Globus pallidus (tissue), 1 donor: ENCODE data around the gene AHRR.

ENCODE experiments used
- DNase-seq: peaks from one replicate; pipeline ENCODE4 v3.0.0-alpha.2; 2015; ENCODE audit warnings: low spot score

The AHRR gene

GRCh38 chr5:347712-348284 lies 26.3 kb downstream of the AHRR start:
- DNase-seq = no peak

GRCh38 chr5:348726-349125 lies 27.2 kb downstream of the AHRR start:
- no peak for DNase-seq

GRCh38 chr5:350355-350754 lies 28.8 kb downstream of the AHRR start:
- DNase-seq = no peak

- no peak for DNase-seq
These were observed 29.8 kb downstream of the AHRR start for GRCh38 chr5:351084-351920.

- DNase-seq = no peak
These were observed 30.4 kb downstream of the AHRR start for GRCh38 chr5:351921-352245.

GRCh38 chr5:352639-353611 lies 31.4 kb downstream of the AHRR start:
- no peak for DNase-seq

- DNase-seq = no peak
These were observed 32.4 kb downstream of the AHRR start for GRCh38 chr5:353612-354580.

GRCh38 chr5:354581-355378 lies 33.3 kb downstream of the AHRR start:
- no peak for DNase-seq

GRCh38 chr5:355379-355935 lies 33.9 kb downstream of the AHRR start:
- DNase-seq = no peak

GRCh38 chr5:355958-356357 lies 34.4 kb downstream of the AHRR start:
- no peak for DNase-seq

GRCh38 chr5:359301-359897 lies 37.9 kb downstream of the AHRR start:
- no peak for DNase-seq

- DNase-seq = no peak
These were observed 38.9 kb downstream of the AHRR start for GRCh38 chr5:360257-361027.

GRCh38 chr5:362189-362588 lies 40.7 kb downstream of the AHRR start:
- no peak for DNase-seq

GRCh38 chr5:362978-363765 lies 41.7 kb downstream of the AHRR start:
- DNase-seq = no peak

- no peak for DNase-seq
These were observed 43.0 kb downstream of the AHRR start for GRCh38 chr5:364497-364896.

GRCh38 chr5:366541-367357 lies 45.2 kb downstream of the AHRR start:
- no peak for DNase-seq

GRCh38 chr5:367358-368130 lies 46.0 kb downstream of the AHRR start:
- DNase-seq = no peak
